ENCODE results near the gene CELSR3.

GRCh38 chr3:48694610-48695392 is 32.1 kb upstream of the CELSR3 start:
- TF ChIP-seq CTCF (conservative IDR thresholded peaks at IDR 0.05 in 1 of 2, IDR thresholded peaks at IDR 0.05 in 1 of 2; ENCODE audit: extremely low read depth in 1 of 2, insufficient read depth in 1 of 2, low read depth in 1 of 2, low read length in 2 of 2), result no peak
- TF ChIP-seq EZH2 (IDR thresholded peaks at IDR 0.05; ENCODE audit: borderline replicate concordance, low read length), result no peak
